Middle frontal gyrus (tissue), 1 donor: Measurements from ENCODE around the gene RYR2.
"Not testable (repeated sequence)": the region's sequence is repeated elsewhere in the genome, so short reads cannot be mapped to it uniquely, and the experiment has no call there.

Experiments used
- DNase-seq: peaks from one replicate; pipeline ENCODE4 v3.0.0-alpha.2; 2015; ENCODE audit warnings: low spot score; ENCODE audit errors: extremely low spot score

Gene RYR2

GRCh38 chr1:237772009-237772408 is 730.0 kb downstream of the RYR2 start:
- DNase-seq: no peak

GRCh38 chr1:237774246-237774645 is 732.3 kb downstream of the RYR2 start:
- no peak for DNase-seq

GRCh38 chr1:237779356-237779755 is 737.4 kb downstream of the RYR2 start:
- no peak for DNase-seq

- no peak for DNase-seq
Measured at GRCh38 chr1:237786066-237786719, 744.2 kb downstream of the RYR2 start.

GRCh38 chr1:237788069-237788468 is 746.1 kb downstream of the RYR2 start:
- no peak for DNase-seq

- DNase-seq: no peak
Measured at GRCh38 chr1:237789619-237790018, 747.6 kb downstream of the RYR2 start.

- DNase-seq: no peak
Measured at GRCh38 chr1:237791592-237791991, 749.6 kb downstream of the RYR2 start.

GRCh38 chr1:237792149-237792548 is 750.2 kb downstream of the RYR2 start:
- DNase-seq: no peak

GRCh38 chr1:237792726-237793125 is 750.7 kb downstream of the RYR2 start:
- DNase-seq: no peak

GRCh38 chr1:237794071-237794470 is 752.1 kb downstream of the RYR2 start:
- no peak for DNase-seq

GRCh38 chr1:237795558-237795957 is 753.6 kb downstream of the RYR2 start:
- no peak for DNase-seq

- DNase-seq: no peak
Measured at GRCh38 chr1:237799762-237800474, 757.9 kb downstream of the RYR2 start.

GRCh38 chr1:237804516-237804915 is 762.5 kb downstream of the RYR2 start:
- DNase-seq: no peak

GRCh38 chr1:237809099-237809498 is 767.1 kb downstream of the RYR2 start:
- DNase-seq: no peak

- DNase-seq: no peak
Measured at GRCh38 chr1:237811633-237812032, 769.6 kb downstream of the RYR2 start.

- DNase-seq: no peak
Measured at GRCh38 chr1:237812061-237812460, 770.1 kb downstream of the RYR2 start.

- no peak for DNase-seq
Measured at GRCh38 chr1:237814319-237814924, 772.4 kb downstream of the RYR2 start.

- no peak for DNase-seq
Measured at GRCh38 chr1:237817277-237817676, 775.3 kb downstream of the RYR2 start.

- not testable (repeated sequence) for DNase-seq
Measured at GRCh38 chr1:237820634-237821033, 778.6 kb downstream of the RYR2 start.

- DNase-seq: no peak
Measured at GRCh38 chr1:237832858-237833257, 790.9 kb downstream of the RYR2 start.

GRCh38 chr1:237834048-237834447 is 792.1 kb downstream of the RYR2 start:
- no peak for DNase-seq

GRCh38 chr1:237834461-237834860 is 792.5 kb downstream of the RYR2 start:
- DNase-seq: no peak

GRCh38 chr1:237838320-237838719 is 796.3 kb downstream of the RYR2 start:
- DNase-seq: no peak
